HG02884 (cell line): ENCODE data around the gene MAPRE3.

Experiments
- ATAC-seq: cut with Tn5 transposase; IDR thresholded peaks from one replicate; pipeline ENCODE4 v1.9.1; 2021; ENCODE audit warnings: mild to moderate bottlenecking, moderate library complexity; ENCODE audit not compliant: unreplicated experiment

MAPRE3 gene

GRCh38 chr2:27038631-27039339, 68.3 kb downstream of the MAPRE3 start:
- no peak for ATAC-seq

DNA sequence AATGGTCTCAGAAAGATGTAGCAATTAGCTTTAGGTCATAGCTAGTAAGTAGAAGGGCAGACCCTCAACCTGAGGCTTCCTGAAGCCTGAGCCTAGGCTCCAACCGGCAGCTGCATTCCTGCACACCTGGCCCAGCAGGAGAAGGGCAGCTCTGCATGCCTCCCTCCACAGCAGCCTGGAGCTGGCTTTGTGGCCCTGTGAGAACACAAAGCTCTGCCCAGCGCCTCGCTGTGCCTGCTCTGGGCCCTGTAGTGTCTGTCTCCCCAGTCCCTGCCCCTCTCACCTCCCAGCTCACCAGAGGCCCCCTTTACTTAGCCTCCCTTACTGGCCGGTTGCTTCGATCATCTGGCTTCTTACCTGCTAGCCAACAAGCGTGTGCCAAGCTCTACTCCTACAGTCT, 69.0 kb downstream of the MAPRE3 start:
- no peak for ATAC-seq

GRCh38 chr2:27039871-27040270, 69.4 kb downstream of the MAPRE3 start:
- no peak for ATAC-seq

- ATAC-seq, result no peak
Measured at GRCh38 chr2:27040282-27040681, 69.8 kb downstream of the MAPRE3 start.

- ATAC-seq, result no peak
Measured at GRCh38 chr2:27041752-27042151, 71.3 kb downstream of the MAPRE3 start.

DNA sequence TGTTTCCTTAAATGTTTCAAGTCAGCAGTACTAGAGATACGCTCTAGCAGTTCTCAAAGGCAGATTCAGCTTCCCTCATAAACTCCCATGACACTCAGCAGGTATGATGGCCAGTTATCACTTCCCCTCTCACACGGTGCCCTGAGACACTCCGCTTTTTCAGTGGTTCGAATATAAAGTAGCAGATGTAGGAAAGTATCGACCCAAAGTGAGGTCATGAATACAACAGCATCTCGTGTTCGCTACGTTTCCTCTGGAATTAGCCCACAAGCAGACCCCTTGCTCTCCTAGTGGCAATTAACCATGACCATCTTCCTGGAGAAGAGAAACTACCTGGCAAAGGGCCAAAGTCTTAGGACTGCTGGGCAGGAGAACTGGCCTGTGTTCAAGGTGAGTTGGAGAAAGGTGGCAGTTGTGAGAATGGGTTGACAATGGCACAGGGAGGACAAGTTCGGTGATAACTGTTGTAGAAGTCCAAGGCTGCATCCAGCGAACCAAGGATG, 71.8 kb downstream of the MAPRE3 start:
- peak; percentile 66 for ATAC-seq

DNA sequence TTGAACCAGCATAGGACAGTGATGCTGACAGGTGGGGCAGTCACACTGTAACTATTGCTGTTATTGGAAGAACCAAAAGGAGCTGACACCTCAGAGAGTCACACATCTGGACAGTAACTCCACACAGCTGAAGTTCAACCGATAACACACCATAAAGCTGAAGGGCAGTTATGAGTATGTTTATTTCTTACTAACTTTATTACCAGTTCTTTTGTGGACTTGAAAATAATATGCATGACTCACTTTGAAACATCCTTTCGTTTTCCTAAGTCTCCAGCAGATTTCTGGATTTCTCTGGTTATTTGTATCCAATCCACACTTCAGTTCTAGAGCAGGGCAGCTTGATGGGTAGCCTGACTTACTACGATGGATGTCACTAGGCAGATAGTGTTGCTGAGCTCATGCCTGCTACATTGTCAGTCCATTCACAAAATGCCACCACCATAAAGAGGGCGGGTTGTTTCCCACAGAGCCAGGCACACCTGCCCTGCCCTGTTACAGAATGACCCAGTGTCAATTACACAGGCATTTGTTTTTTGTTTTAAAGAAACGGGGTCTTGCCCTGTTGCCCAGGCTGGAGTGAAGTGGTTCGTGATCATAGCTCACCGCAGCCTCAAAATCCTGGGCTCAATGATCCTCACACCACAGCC, 72.7 kb downstream of the MAPRE3 start:
- no peak for ATAC-seq

DNA sequence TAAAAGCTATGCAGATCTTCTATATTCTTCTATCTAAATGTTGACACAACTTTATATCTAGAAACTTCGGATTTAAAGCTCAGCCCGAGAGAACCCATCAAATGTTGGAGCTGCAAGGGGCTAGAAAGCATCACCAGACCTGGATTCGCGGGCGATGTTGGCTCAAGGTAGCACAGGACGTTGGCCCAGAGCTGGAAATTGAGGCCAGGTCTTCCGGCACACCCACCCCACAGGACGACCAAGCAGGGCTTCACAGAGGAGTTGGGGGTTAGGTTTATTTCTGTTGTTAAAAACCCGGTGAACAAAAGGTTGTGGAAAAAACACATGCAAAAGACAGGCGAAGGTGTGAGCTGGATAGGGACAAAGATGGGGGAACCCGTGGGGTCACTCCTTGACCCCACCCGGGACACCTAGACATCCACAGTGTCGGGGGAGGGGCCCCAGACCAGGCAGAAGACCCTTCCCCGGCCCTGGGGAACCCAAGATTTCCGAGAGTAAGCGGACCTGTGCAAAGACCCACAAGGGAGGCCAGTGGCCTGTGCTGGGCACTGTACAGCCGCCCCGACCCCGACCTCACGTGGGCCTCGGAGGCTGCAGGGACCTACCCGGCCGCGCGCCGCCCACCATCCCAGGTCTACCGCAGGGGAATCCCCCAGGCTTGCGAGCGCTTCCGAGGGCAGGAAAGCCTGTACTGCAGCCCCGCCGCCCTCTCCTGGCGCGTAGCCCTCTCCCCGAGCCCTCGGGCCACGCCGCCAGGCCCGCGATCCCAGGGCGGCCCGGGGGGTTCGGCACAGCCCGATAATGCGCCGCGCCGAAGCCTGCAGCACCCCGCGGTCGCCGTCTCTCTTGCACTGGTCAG, 79.2 kb downstream of the MAPRE3 start:
- ATAC-seq, result no peak

- ATAC-seq, result peak; percentile 49
Measured at GRCh38 chr2:27050281-27050995, 80.0 kb downstream of the MAPRE3 start.

- ATAC-seq, result peak; percentile 58
Measured at GRCh38 chr2:27050996-27051901, 80.8 kb downstream of the MAPRE3 start, which contains the start of gene AGBL5. Gene AGBL5 (plus strand): TSS chr2:27051668. CDS start chr2:27052959, 1,291 bp downstream.

DNA sequence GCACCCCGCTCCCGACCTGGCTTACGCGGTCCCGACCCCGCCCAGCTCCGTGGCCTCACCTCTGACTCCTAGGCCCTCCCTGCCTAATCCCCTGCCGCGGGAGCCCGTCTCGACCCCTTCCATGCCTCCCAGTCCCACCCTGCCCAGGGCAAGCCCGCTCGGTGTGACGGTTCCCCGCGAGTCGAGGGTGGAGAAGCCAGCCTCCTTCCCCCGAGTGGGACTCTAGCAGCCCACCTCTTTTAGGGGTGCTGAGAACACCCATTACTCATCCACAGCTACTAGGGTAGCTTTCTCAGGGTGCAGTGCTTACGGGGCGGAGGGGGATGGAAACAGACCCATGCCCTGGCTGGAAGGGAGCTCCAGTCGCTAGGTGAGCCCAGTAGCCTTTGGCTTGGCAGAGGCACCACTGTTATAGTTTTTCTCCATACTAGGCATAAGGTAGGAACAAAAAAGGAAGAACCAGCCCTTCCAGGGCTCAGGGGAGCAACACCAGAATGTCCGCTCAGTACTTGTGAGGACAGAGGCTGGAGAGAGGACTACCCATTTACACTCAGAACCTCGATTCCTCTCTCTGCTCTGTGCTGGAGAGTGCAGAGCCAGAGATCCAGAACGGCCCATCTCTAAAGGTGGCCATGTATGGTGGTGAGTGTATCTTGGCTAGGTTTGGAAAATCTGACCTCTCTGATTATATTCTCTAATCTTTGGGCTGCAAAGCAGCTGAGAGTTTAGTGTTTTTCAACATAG, 81.6 kb downstream of the MAPRE3 start:
- ATAC-seq, result no peak

DNA sequence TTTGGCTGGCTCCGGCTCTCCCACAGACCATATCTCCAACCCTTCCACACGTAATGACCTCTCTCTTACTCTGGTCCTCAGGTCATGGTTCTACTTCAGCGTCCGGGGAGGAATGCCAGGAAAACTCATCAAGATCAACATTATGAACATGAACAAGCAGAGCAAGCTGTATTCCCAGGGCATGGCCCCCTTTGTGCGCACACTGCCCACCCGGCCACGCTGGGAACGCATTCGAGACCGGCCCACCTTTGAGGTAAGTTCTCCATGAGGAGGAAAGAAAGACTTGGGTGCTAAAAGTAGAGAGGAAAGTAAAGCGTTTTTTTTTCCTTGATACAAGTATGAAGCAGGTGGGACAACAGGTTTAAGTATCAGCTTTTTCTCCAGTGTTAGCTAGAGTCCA, 82.9 kb downstream of the MAPRE3 start:
- no peak for ATAC-seq

DNA sequence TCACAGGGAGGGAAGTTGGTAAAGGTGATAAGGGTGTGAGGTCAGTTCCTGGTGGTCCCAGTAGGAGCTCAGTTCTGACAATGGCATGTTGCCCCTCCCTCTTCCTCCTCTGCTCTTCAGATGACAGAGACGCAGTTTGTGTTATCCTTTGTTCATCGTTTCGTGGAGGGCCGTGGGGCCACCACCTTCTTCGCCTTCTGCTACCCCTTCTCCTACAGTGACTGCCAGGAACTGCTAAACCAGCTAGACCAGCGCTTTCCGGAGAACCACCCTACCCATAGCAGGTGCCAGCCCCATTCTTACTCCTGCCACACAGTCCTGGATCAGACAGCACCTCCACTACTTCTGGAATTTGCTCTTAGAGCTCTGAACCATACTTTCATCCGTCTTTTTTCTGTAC, 83.3 kb downstream of the MAPRE3 start:
- no peak for ATAC-seq

- no peak for ATAC-seq
Measured at GRCh38 chr2:27054721-27055120, 84.3 kb downstream of the MAPRE3 start.

GRCh38 chr2:27057184-27057583, 86.7 kb downstream of the MAPRE3 start:
- ATAC-seq, result no peak

DNA sequence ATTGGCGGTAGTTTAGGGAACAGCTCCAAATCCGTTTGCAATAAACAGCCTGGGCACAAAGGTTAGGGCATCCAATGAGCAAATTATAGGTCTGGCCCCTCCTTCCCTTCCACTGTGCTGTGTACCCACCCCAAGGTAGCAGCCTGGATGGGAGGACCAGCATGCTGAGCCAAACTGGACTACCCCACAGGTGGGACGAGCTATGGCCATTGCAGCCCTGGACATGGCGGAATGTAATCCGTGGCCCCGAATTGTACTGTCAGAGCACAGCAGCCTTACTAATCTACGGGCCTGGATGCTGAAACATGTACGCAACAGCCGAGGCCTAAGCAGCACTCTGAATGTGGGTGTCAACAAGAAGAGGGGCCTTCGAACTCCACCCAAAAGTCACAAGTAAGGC, 87.8 kb downstream of the MAPRE3 start:
- no peak for ATAC-seq

- ATAC-seq, result no peak
Measured at GRCh38 chr2:27059141-27059820, 88.8 kb downstream of the MAPRE3 start.

- ATAC-seq, result no peak
Measured at GRCh38 chr2:27060323-27060722, 89.9 kb downstream of the MAPRE3 start.

DNA sequence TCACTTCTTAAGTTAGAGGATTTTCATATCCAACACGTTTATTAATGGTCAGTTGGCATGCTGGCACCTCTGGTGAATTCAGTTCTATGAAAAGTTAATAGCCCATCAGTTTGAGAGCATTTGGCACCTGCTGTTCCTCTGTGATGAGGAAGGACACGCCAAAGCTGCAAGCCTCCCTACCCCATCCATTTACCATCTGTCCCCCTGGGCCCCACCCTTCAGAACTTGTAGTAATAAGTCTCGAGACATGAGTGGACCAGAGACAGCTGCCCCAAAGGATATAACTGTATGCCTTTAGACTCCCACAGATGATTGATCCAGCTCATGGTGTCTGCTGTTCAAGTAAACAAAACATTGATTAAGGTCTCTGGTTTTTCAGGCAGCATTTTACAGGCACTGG, 94.7 kb downstream of the MAPRE3 start:
- ATAC-seq, result no peak
